ENCODE results near the gene PGA5. TPM values are rescaled to one million over a fixed set of nuclear protein-coding genes. Genes with fewer than 3 reads are reported as not detected.

Gene PGA5
- total and polyA plus RNA-seq, 11 donors = 0.04 to 2.2 (median 0.28) TPM; not detected in 4

DNA sequence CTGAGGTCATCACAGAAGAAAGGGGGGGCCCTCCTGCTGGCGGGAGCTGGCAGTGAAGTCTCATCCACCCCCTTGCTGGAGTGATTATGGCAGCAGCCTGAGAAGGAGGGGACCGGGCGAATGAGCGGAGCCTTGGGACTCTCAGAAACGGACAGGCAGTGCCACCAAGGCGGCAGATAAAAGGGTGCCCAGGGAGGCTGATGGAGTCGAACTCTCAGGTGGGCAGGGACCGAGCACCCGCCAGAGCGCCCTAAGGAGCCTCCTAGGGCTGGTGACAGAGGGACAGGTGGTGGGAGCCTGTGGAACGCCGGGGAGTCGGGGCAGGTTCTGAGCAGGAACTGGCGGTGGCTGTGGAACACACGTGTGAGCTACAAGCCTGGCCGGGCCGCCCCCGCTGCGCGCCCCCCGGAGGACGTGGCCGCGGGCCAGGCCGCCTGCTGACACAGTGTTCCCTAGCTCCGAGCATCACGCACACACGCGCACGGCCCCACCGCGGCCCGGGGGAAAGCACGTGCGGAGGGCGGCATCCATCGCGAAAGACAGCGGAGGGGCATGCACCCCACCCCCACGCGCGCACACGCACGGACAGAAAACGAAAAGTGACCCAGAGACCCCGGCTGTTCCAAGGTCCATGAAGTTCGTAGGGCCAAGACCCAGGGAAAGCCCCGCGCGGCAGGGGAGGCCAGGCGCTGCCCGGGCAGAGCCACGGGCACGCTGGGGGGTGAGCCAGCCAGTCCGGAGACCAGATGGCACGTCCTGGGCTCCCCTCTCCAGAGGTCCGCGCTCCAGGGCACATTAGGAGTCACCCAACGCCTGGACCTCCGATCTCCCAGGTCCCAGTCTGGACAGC lies 53.1 kb downstream of the PGA5 start:
- peaks cover 0 to 25% (median 0%) of the 10 kb centered on the region in 9 donors for H3K27me3 ChIP-seq
- no peaks in the 10 kb centered on the region for H3K9me3 ChIP-seq
- 1 to 2% (median 1%) methylated on average over 27 to 60 of the region's 60 CpGs for WGBS, 4 donors
- no peak for TF ChIP-seq POLR2A (IDR thresholded peaks at IDR 0.05)
- TF ChIP-seq, protein P1, sequence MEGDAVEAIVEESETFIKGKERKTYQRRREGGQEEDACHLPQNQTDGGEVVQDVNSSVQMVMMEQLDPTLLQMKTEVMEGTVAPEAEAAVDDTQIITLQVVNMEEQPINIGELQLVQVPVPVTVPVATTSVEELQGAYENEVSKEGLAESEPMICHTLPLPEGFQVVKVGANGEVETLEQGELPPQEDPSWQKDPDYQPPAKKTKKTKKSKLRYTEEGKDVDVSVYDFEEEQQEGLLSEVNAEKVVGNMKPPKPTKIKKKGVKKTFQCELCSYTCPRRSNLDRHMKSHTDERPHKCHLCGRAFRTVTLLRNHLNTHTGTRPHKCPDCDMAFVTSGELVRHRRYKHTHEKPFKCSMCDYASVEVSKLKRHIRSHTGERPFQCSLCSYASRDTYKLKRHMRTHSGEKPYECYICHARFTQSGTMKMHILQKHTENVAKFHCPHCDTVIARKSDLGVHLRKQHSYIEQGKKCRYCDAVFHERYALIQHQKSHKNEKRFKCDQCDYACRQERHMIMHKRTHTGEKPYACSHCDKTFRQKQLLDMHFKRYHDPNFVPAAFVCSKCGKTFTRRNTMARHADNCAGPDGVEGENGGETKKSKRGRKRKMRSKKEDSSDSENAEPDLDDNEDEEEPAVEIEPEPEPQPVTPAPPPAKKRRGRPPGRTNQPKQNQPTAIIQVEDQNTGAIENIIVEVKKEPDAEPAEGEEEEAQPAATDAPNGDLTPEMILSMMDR (IDR thresholded peaks at IDR 0.05) = no peak
- H3K4me3 ChIP-seq = peak overlapping the region; percentile 32 to 72 (median 58)
- H3K4me1 ChIP-seq = peaks cover 6 to 54% (median 34%) of the 10 kb centered on the region in 12 donors
- DNase-seq (peak; percentile 28 to 75 (median 52)), ATAC-seq (peak; percentile 24 to 64 (median 48))
- peak overlapping the region in 4 of 12 donors; percentile 24 to 55 (median 26) for H3K27ac ChIP-seq
- H3K36me3 ChIP-seq = peaks cover 0 to 6% (median 3%) of the 10 kb centered on the region in 9 donors
- intact Hi-C loops (cut with DNase I) = no loop called here

DNA sequence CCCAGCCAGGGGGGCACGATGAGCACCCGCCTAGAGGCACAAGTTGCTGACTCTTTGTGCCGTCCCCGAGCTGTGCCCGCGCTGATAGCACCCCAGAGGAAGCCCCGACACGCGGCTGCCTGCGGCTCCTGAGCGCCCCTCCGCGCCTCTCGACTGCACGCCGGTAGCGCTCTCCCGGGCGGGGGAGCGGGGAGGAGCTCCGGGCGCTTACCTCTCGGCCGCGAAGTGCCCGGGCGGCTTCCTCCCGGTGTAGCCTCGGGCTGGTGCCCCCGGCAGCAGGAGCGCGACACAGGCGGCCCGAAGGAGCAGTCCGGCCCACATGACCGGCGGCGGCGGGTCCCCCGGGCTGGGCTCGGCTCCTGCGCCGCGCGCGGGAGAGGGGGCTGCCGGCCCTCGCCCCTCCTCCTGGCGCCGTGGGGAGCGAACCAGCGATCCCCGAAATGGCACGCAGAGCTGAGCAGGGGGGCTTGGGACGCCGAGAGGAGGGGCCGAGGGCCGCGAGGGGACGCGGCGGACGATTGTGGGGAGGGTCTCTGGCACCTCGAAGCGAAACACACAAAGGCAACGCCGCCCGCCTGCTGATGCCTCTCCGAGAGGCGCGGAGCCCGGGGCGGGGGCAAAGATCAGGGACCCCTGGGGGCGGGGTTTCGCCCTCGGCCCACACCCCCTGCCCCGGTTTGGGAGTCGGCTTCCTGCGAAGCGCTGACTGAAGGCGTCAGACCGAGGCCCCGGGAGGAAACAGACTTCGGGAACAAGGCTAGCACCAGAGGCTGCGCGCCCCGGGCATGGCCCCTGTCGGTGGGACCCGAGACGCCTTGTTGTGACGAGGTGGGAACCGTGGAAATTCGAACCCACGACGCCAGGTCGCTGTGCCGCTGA lies 54.0 kb downstream of the PGA5 start, which contains the start of gene VWCE:
Gene VWCE, minus strand, starts transcription at position 600 of the 879 bp plus-strand sequence. Its CDS starts 279 bp downstream, at position 321.
- Histone ChIP-seq H3K27me3 (peaks cover 0 to 25% (median 0%) of the 10 kb centered on the region in 9 donors), H3K27ac (peak within 1 kb of the TSS in 6 of 12 donors; percentile 15 to 55 (median 26)), H3K4me3 (peak within 1 kb of the TSS; percentile 32 to 72 (median 58)), H3K36me3 (peaks cover 0 to 15% (median 12%) of the 10 kb centered on the region in 9 donors), H3K4me1 (peaks cover 6 to 54% (median 34%) of the 10 kb centered on the region in 12 donors), H3K9me3 (no peaks in the 10 kb centered on the region)
- TF ChIP-seq POLR2A (IDR thresholded peaks at IDR 0.05) = no peak
- TF ChIP-seq, protein P1 (IDR thresholded peaks at IDR 0.05) = peak in 2 of 12 donors; percentile 25 to 46
- 2 to 8% (median 3%) methylated on average over 20 to 97 of the region's 97 CpGs for WGBS, 4 donors
- intact Hi-C loops (cut with DNase I) = no loop called here
- DNase-seq (peak; percentile 37 to 70 (median 59)), ATAC-seq (peak in 3 of 4 donors; percentile 60 to 68 (median 68))

DNA sequence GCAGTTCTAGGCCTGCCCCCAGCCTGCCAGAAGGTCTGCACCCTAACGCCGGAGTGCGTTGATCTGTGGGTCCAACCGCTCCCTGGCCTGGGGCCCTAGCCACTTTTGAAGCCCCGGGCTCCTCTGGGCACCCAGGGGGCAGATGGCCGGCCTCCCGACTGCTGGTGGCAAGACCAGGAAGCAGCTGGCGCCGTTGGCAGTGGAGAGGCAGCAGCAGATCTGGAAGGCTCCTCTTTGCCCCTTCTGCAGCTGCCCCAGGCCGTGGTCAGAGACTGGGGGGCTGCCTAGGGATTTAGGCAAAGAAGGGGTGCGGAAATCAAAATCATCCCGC lies 54.6 kb downstream of the PGA5 start:
- Histone ChIP-seq H3K4me3 (peak overlapping the region; percentile 32 to 72 (median 58)), H3K36me3 (peaks cover 0 to 21% (median 18%) of the 10 kb centered on the region in 9 donors), H3K27me3 (peaks cover 0 to 25% (median 0%) of the 10 kb centered on the region in 9 donors), H3K27ac (peak overlapping the region in 2 of 12 donors; percentile 29 to 55), H3K9me3 (no peaks in the 10 kb centered on the region), H3K4me1 (peaks cover 6 to 54% (median 34%) of the 10 kb centered on the region in 12 donors)
- no peak for TF ChIP-seq POLR2A (IDR thresholded peaks at IDR 0.05)
- no peak for ATAC-seq
- intact Hi-C loops (cut with DNase I) = no loop called here
- peak in 1 of 5 donors; percentile 38 for DNase-seq
- WGBS, 4 donors = 52 to 69% (median 65%) methylated on average over 12 of the region's 12 CpGs

DNA sequence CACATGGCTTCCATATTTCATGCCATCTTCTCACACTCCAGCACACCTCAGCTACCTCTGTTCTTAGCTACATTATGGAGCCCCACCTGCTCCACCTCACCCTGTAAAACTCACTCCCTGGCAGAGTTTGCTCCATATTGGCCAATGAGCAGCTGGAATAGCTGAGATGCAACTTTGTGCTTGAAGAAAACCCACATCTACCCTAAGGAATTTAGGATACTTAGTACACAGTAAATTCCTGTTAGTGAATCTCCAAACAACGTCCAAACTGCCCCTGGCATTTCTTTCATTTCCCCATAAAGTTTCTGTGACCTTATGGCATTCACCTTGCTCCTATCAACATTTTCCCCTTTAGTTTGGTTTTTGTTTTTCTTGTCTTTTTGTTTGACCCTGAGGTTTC lies 56.4 kb downstream of the PGA5 start:
- Histone ChIP-seq H3K27ac (peak overlapping the region in 7 of 12 donors; percentile 1 to 50 (median 17)), H3K36me3 (peaks cover 0 to 38% (median 36%) of the 10 kb centered on the region in 9 donors), H3K4me1 (peaks cover 6 to 54% (median 34%) of the 10 kb centered on the region in 12 donors), H3K9me3 (no peaks in the 10 kb centered on the region), H3K27me3 (peaks cover 0 to 25% (median 0%) of the 10 kb centered on the region in 9 donors), H3K4me3 (no peak overlapping the region)
- DNase-seq (no peak), ATAC-seq (no peak)
- intact Hi-C loops (cut with DNase I) = no loop called here
- TF ChIP-seq, protein P1 (IDR thresholded peaks at IDR 0.05) = no peak
- TF ChIP-seq POLR2A (IDR thresholded peaks at IDR 0.05) = no peak
- WGBS, 4 donors = 16 to 55% (median 50%) methylated on average over 1 of the region's 1 CpG
